ENCODE results near the gene ADIPOR2. TPM values are rescaled to one million over a fixed set of nuclear protein-coding genes. Genes with fewer than 3 reads are reported as not detected.

The ADIPOR2 gene
- total RNA-seq, 1 experiment from 2014 or later, result 26.5 TPM

GRCh38 chr12:1807087-1807860 is 116.4 kb downstream of the ADIPOR2 start:
- no peaks in the 10 kb centered on the region for H3K27me3 ChIP-seq (ENCODE audit: low read length)
- ATAC-seq (no peak), DNase-seq (no peak)
- H3K79me2 ChIP-seq (ENCODE audit: low read length), result no peaks in the 10 kb centered on the region
- intact Hi-C loops (cut with micrococcal nuclease), result no loop called here
- CTCF ChIA-PET, result no interaction called here
- H3K4me3 ChIP-seq (ENCODE audit: low read length), result no peak overlapping the region
- H2AFZ ChIP-seq (ENCODE audit: low read length), result no peak overlapping the region
- no peaks in the 10 kb centered on the region for H3K9me3 ChIP-seq (ENCODE audit: low read length)
- no peaks in the 10 kb centered on the region for H3K9me2 ChIP-seq (replicated peaks; ENCODE audit: low read length)
- H3K9ac ChIP-seq (ENCODE audit: low read length), result no peak overlapping the region
- no peak overlapping the region for H3K4me2 ChIP-seq (ENCODE audit: low read length)
- H4K20me1 ChIP-seq (ENCODE audit: low read length), result no peaks in the 10 kb centered on the region
- no peak for TF ChIP-seq EZH2 (IDR thresholded peaks at IDR 0.05; ENCODE audit: low read length, unreplicated experiment)
- no peak for TF ChIP-seq CTCF (conservative IDR thresholded peaks at IDR 0.05; ENCODE audit: low read depth, low read length)
- TF ChIP-seq EZH2phosphoT487 (IDR thresholded peaks at IDR 0.05; ENCODE audit: borderline replicate concordance, low read length), result no peak
- H3K4me1 ChIP-seq (ENCODE audit: insufficient read depth, low read length), result no peaks in the 10 kb centered on the region
- POLR2A ChIA-PET (ENCODE audit: unreplicated experiment), result no interaction called here
- no peak overlapping the region for H3K27ac ChIP-seq (ENCODE audit: low read length)
- H3F3A ChIP-seq (ENCODE audit: low read length, unreplicated experiment), result no peaks in the 10 kb centered on the region
- no peaks in the 10 kb centered on the region for H3K36me3 ChIP-seq (ENCODE audit: low read depth, low read length)
- no TSS peak for BruUV-seq (replicated peaks)

DNA sequence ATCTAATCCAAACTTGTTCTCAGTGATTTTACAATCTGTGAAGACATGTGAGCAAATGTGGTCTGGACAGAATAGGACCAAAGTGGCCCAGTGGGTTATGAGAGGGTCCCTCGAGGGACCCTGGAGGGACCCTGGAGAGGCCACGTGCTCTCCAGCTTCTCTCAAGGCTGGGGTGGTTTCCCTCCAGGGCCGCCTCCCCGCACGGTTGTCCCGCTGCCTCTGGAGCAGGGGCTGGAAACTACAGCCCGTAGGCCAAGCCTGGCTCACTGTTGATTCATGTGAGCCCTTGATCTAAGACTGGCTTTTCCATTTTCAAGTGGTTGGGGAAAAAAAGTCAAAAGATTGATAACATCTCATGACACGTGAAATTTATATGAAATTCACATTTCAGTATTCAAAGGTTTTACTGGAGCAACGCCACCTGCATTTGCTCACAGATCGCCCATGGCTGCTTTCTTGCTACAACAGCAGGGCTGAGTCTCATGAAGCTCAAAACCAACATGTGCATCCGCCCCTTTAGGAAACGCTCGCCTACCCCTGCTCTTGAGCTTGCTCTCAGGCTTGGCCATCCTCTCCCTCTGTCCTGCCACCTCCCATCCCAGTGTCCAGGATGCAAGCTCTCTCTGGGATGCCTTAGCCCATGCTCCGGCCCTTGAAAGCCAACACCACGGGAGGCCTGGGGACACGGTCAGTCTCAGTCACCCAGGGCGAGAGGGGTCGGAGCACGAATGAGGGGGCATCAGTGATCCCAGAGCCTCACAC is 117.3 kb downstream of the ADIPOR2 start:
- Histone ChIP-seq H3K9ac (ENCODE audit: low read length) (no peak overlapping the region), H4K20me1 (ENCODE audit: low read length) (no peaks in the 10 kb centered on the region), H2AFZ (ENCODE audit: low read length) (no peak overlapping the region), H3K9me2 (replicated peaks; ENCODE audit: low read length) (no peaks in the 10 kb centered on the region), H3K79me2 (ENCODE audit: low read length) (no peaks in the 10 kb centered on the region), H3K9me3 (ENCODE audit: low read length) (no peaks in the 10 kb centered on the region), H3K27ac (ENCODE audit: low read length) (no peak overlapping the region), H3K4me3 (ENCODE audit: low read length) (no peak overlapping the region), H3F3A (ENCODE audit: low read length, unreplicated experiment) (no peaks in the 10 kb centered on the region), H3K4me2 (ENCODE audit: low read length) (no peak overlapping the region), H3K36me3 (ENCODE audit: low read depth, low read length) (no peaks in the 10 kb centered on the region), H3K27me3 (ENCODE audit: low read length) (no peaks in the 10 kb centered on the region), H3K4me1 (ENCODE audit: insufficient read depth, low read length) (no peaks in the 10 kb centered on the region)
- ATAC-seq, result no peak
- TF ChIP-seq EZH2 (IDR thresholded peaks at IDR 0.05; ENCODE audit: low read length, unreplicated experiment) (no peak), EZH2phosphoT487 (IDR thresholded peaks at IDR 0.05; ENCODE audit: borderline replicate concordance, low read length) (no peak), CTCF (conservative IDR thresholded peaks at IDR 0.05; ENCODE audit: low read depth, low read length) (no peak)
- POLR2A ChIA-PET (ENCODE audit: unreplicated experiment), result no interaction called here
- CTCF ChIA-PET, result no interaction called here
- no peak for DNase-seq
- intact Hi-C loops (cut with micrococcal nuclease), result no loop called here
- BruUV-seq (replicated peaks), result no TSS peak

Measured in PC-3 (cell line).